ENCODE measurements around the gene KIF2A.

DNA sequence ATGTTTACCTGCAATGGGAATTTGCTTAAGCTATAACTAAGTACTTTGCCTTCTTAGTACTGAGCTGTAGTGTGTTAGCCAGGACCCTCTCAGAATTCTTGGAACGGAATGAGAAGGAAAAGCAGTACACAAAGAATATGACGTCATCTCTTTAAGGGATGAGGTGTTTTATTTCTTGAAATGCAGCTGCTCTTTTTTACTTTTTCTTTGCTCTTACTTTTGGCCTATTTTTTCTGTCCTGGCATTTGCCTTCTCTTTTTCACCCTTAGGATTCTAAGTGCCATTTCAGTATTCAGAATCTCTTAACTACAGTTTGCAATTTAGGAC, 10.1 kb downstream of the KIF2A start:
- TF ChIP-seq CTCF (IDR thresholded peaks at IDR 0.05; ENCODE audit: control extremely low read depth in 1 of 3, insufficient read depth in 1 of 3, low read depth in 1 of 3, low read length in 3 of 3) (no peak), POLR2A (IDR thresholded peaks at IDR 0.05; ENCODE audit: control extremely low read depth in 1 of 2, low read depth in 2 of 2, low read length in 2 of 2) (no peak), SUZ12 (IDR thresholded peaks at IDR 0.05; ENCODE audit: low read length) (no peak), POLR2AphosphoS5 (IDR thresholded peaks at IDR 0.05; ENCODE audit: low read depth, low read length) (no peak), SAP30 (IDR thresholded peaks at IDR 0.05; ENCODE audit: insufficient read depth, insufficient replicate concordance, low read length) (no peak), SIN3A (conservative IDR thresholded peaks at IDR 0.05 in 1 of 2, IDR thresholded peaks at IDR 0.05 in 1 of 2; ENCODE audit: low read depth in 1 of 2, low read length in 2 of 2) (no peak), RFX5 (IDR thresholded peaks at IDR 0.05; ENCODE audit: borderline replicate concordance, low read depth, low read length) (no peak), KDM1A (IDR thresholded peaks at IDR 0.05; ENCODE audit: borderline replicate concordance, low read length) (no peak), KDM5A (IDR thresholded peaks at IDR 0.05; ENCODE audit: low read length) (no peak), GABPA (IDR thresholded peaks at IDR 0.05; ENCODE audit: borderline replicate concordance, insufficient read depth, low read length) (no peak), EZH2 (IDR thresholded peaks at IDR 0.05; ENCODE audit: low read depth, low read length, severe bottlenecking) (no peak), USF2 (IDR thresholded peaks at IDR 0.05; ENCODE audit: low read length) (no peak), BACH1 (IDR thresholded peaks at IDR 0.05; ENCODE audit: low read length) (no peak)

All from H1 (cell line).